Skeletal muscle tissue (tissue), 4 donors: ENCODE data around the gene PCNT. TPM values are rescaled to one million over a fixed set of nuclear protein-coding genes. Genes with fewer than 3 reads are reported as not detected.
"Not testable (repeated sequence)": the region's sequence is repeated elsewhere in the genome, so short reads cannot be mapped to it uniquely, and the experiment has no call there.

ENCODE experiments used
- H3K27ac ChIP-seq: one replicate; pipeline ENCODE4 v1.7.0; 2013; ENCODE audit warnings: mild to moderate bottlenecking, low read depth, low read length, inconsistent platforms
- H3K27me3 ChIP-seq, 3 donors: one replicate each; pipeline ENCODE4 v1.7.0; 2013; ENCODE audit warnings: low read length in 3 of 3; ENCODE audit not compliant: control insufficient read depth in 3 of 3, insufficient read depth in 3 of 3
- H3K36me3 ChIP-seq, 3 donors: one replicate each; pipeline ENCODE4 v1.7.0; 2013; ENCODE audit warnings: low read length in 3 of 3; ENCODE audit not compliant: control insufficient read depth in 3 of 3, insufficient read depth in 3 of 3
- H3K4me1 ChIP-seq, 3 donors: one replicate each; pipeline ENCODE4 v1.7.0; 2013; ENCODE audit warnings: low read length in 3 of 3, mild to moderate bottlenecking in 3 of 3; ENCODE audit not compliant: control insufficient read depth in 3 of 3, insufficient read depth in 3 of 3
- H3K4me3 ChIP-seq, 3 donors: one replicate each; pipeline ENCODE4 v1.7.0; 2013; ENCODE audit warnings: low read length in 3 of 3
- H3K9ac ChIP-seq, 3 donors: one replicate each; pipeline ENCODE4 v1.7.0; 2013; ENCODE audit warnings: low read length in 3 of 3, mild to moderate bottlenecking in 3 of 3, moderate library complexity in 2 of 3, low read depth in 1 of 3
- H3K9me3 ChIP-seq, 3 donors: one replicate each; pipeline ENCODE4 v1.7.0; 2013; ENCODE audit warnings: low read length in 3 of 3; ENCODE audit not compliant: control insufficient read depth in 3 of 3
- total RNA-seq: library from RNA; depleted of rRNA; stranded (reverse); fragments of >200 nt; gene quantifications from one replicate; pipeline ENCODE4 v1.2.3, GENCODE V29; 2014
- donor health status: Osteomylitis.

The PCNT gene
- total RNA-seq, 1 donor from 2014 or later: 42.8 TPM

- H3K4me1 ChIP-seq: peaks cover 3 to 14% (median 9%) of the 10 kb centered on the region in 3 donors
- H3K9ac ChIP-seq: no peak overlapping the region
- H3K27ac ChIP-seq: no peak overlapping the region
- H3K9me3 ChIP-seq: no peaks in the 10 kb centered on the region
- H3K27me3 ChIP-seq: no peaks in the 10 kb centered on the region
- peaks cover 25 to 40% (median 26%) of the 10 kb centered on the region in 3 donors for H3K36me3 ChIP-seq
- no peak overlapping the region for H3K4me3 ChIP-seq
Observed at GRCh38 chr21:46448108-46448507, 124.2 kb downstream of the PCNT start.

GRCh38 chr21:46448855-46449254, 124.9 kb downstream of the PCNT start:
- Histone ChIP-seq H3K36me3 (peaks cover 18 to 34% (median 21%) of the 10 kb centered on the region in 3 donors), H3K4me1 (peaks cover 3 to 13% (median 10%) of the 10 kb centered on the region in 3 donors)
- not testable (repeated sequence) for H3K27me3 ChIP-seq, H3K9ac ChIP-seq, H3K27ac ChIP-seq, H3K4me3 ChIP-seq, H3K9me3 ChIP-seq

DNA sequence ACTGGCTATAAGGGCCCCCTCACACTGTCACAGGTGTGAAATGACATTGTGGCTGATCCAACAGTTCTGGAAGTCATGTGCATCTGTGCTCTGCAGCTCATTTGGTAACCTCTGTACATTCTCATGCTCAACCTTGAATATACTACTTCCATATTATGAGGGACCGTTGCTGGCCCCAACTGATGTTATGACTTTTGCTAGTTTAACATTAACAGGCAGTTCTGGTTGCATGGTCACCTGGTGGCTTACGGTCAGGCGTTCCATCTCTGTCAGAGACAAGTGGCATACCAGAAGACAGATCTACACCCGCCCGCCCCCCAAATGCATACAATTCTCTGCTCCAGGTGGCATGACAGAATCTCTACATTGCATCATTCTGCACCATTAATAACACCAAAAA, 128.8 kb downstream of the PCNT start:
- no peak overlapping the region for H3K27ac ChIP-seq

GRCh38 chr21:46454142-46454541, 130.2 kb downstream of the PCNT start:
- H3K9ac ChIP-seq: no peak overlapping the region
- no peaks in the 10 kb centered on the region for H3K9me3 ChIP-seq
- no peaks in the 10 kb centered on the region for H3K27me3 ChIP-seq
- H3K4me1 ChIP-seq: peaks cover 43 to 54% (median 51%) of the 10 kb centered on the region in 3 donors
- H3K4me3 ChIP-seq: no peak overlapping the region
- peaks cover 0 to 5% (median 0%) of the 10 kb centered on the region in 3 donors for H3K36me3 ChIP-seq
- no peak overlapping the region for H3K27ac ChIP-seq

More for the DNA sequence above, 128.8 kb downstream of the PCNT start:
- Histone ChIP-seq H3K4me1 (peaks cover 39 to 49% (median 47%) of the 10 kb centered on the region in 3 donors), H3K27me3 (no peaks in the 10 kb centered on the region), H3K9ac (no peak overlapping the region), H3K36me3 (peaks cover 0 to 5% (median 0%) of the 10 kb centered on the region in 3 donors), H3K4me3 (no peak overlapping the region), H3K9me3 (no peaks in the 10 kb centered on the region)

DNA sequence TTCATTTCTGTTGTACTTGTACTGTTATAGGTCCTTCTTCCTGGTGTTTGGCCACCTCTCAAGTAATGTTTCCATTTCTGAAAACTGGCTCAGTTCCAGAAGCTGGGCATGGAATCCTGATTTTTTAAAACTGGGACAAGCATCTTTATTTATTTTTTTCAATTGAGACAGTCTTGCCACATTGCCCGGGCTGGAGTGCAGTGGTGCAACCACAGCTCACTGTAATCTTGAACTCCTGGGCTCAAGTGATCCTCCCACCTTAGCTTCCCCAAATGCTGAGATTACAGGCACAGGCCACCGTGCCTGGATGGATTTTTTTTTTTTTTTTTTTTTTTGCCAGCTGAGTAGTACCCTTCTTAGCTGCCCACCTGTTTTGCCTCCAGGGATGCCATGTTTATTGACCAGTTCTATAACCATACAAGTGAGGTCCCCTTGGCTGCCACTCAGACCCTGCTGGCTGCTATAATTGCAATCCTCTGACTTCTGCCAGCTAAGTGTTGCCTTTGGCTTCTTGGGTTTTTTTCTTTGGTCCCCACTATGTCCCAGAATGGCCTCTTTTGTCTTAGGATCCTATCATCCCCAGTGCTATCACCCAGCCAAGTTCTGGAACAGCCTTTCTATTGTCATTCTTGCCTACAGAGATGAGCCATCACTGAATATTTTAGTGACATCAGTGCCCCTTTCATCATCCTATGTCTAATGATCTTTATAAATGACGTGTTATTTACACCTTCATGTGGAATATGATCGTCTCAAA, 130.9 kb downstream of the PCNT start:
- Histone ChIP-seq H3K9me3 (no peaks in the 10 kb centered on the region), H3K27me3 (no peaks in the 10 kb centered on the region), H3K36me3 (peaks cover 0 to 5% (median 0%) of the 10 kb centered on the region in 3 donors), H3K27ac (peak overlapping the region; percentile 54), H3K9ac (no peak overlapping the region), H3K4me3 (no peak overlapping the region), H3K4me1 (peaks cover 46 to 57% (median 54%) of the 10 kb centered on the region in 3 donors)

DNA sequence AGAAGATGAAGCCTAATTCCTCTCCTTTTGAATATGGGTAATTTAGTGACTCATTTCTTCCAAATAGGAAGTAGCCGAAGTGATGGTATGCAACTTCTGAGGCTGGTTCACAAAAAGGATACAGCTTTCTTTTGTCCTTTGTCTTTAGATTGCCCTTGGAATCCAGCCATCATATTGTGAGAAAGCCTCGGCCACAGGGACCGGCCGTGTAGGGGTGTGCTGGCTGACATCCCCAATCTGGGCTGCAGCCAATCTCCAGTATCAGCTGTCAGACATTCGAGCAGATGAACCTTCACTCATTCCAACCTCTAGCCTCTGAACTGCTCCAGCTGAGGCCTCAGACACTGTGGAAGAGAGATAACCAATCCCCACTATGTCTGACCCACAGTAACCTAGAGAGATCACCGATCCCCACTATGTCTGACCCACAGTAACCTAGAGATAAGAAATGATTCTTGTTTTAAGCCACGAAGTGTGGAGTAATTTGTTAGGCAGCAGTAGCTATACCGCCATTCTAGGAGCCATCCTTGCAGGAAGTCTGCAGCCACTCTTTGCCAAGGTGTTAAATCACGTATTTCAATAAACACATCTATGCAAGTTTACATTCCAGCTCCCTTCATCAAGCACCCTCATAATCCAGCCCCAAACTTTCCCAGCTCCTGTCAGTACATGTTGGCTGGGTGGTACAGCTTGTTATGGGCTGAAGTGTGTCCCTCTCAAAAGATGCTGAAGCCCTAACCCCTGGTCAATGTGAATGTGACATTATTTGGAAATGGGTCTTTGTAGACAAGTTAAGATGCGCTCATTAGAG, 131.8 kb downstream of the PCNT start:
- peaks cover 0 to 5% (median 0%) of the 10 kb centered on the region in 3 donors for H3K36me3 ChIP-seq
- H3K4me1 ChIP-seq: peaks cover 51 to 57% (median 55%) of the 10 kb centered on the region in 3 donors
- H3K9me3 ChIP-seq: no peaks in the 10 kb centered on the region
- peak overlapping the region; percentile 54 for H3K27ac ChIP-seq
- peak overlapping the region; percentile 19 to 55 (median 46) for H3K9ac ChIP-seq
- no peaks in the 10 kb centered on the region for H3K27me3 ChIP-seq
- peak overlapping the region; percentile 7 to 46 (median 11) for H3K4me3 ChIP-seq

- peaks cover 51 to 59% (median 52%) of the 10 kb centered on the region in 3 donors for H3K4me1 ChIP-seq
- H3K27me3 ChIP-seq: no peaks in the 10 kb centered on the region
- peaks cover 0 to 5% (median 0%) of the 10 kb centered on the region in 3 donors for H3K36me3 ChIP-seq
- peak overlapping the region; percentile 11 to 95 (median 60) for H3K9ac ChIP-seq
- no peaks in the 10 kb centered on the region for H3K9me3 ChIP-seq
- H3K27ac ChIP-seq: peak overlapping the region; percentile 97
- H3K4me3 ChIP-seq: peak overlapping the region in 1 of 3 donors; percentile 87
Observed at GRCh38 chr21:46456750-46457149, 132.8 kb downstream of the PCNT start.

DNA sequence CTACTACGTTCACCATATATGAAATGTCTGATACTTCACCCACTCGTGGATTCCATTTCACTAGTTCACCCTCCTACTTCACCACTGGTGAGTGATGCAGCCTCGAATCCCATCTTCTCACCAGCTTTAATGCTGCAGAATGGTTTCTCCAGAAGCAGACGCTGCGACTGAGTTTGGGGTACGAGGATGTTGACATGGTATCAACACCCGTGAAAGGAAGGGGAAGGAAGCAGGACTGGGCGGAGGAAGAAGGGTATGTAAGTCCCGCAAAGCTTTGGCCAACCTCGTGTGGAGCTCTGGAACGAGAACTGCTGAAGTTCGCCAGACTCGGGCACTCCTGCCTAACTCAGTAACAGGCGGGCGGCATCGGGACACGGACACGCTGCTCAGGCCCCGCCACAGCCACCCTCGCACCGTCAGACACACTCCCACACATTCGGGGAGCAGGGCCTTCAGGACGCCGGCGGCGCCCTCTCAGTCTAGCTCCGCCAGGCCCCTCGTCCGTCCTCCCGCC, 133.9 kb downstream of the PCNT start:
- H3K36me3 ChIP-seq: peaks cover 0 to 5% (median 0%) of the 10 kb centered on the region in 3 donors
- no peaks in the 10 kb centered on the region for H3K27me3 ChIP-seq
- peaks cover 52 to 60% (median 56%) of the 10 kb centered on the region in 3 donors for H3K4me1 ChIP-seq
- peak overlapping the region; percentile 97 for H3K27ac ChIP-seq
- no peaks in the 10 kb centered on the region for H3K9me3 ChIP-seq
- peak overlapping the region; percentile 82 to 93 (median 87) for H3K4me3 ChIP-seq
- peak overlapping the region; percentile 95 to 97 (median 96) for H3K9ac ChIP-seq

- peak within 1 kb of the TSS; percentile 87 to 94 (median 93) for H3K4me3 ChIP-seq
- H3K9me3 ChIP-seq: no peaks in the 10 kb centered on the region
- H3K4me1 ChIP-seq: peaks cover 48 to 56% (median 53%) of the 10 kb centered on the region in 3 donors
- H3K27ac ChIP-seq: peak within 1 kb of the TSS; percentile 97
- H3K27me3 ChIP-seq: no peaks in the 10 kb centered on the region
- peak within 1 kb of the TSS; percentile 95 to 97 (median 96) for H3K9ac ChIP-seq
- peaks cover 0 to 5% (median 0%) of the 10 kb centered on the region in 3 donors for H3K36me3 ChIP-seq
Observed at GRCh38 chr21:46458315-46459023, 134.5 kb downstream of the PCNT start, which contains the start of gene DIP2A. TSS of gene DIP2A (plus strand) at chr21:46458891. CDS start at chr21:46459132, 241 bp downstream.
